ENCODE measurements around the gene SERPINA5. TPM values are rescaled to one million over a fixed set of nuclear protein-coding genes. Genes with fewer than 3 reads are reported as not detected.

Gene SERPINA5
- total RNA-seq, 4 donors from 2014 or later = 2.1 to 5.1 (median 3.7) TPM

GRCh38 chr14:94614802-94615201, 33.6 kb downstream of the SERPINA5 start:
- peaks cover 3 to 43% (median 11%) of the 10 kb centered on the region in 4 donors for H3K4me1 ChIP-seq
- H3K4me3 ChIP-seq = peak overlapping the region in 1 of 4 donors; percentile 51
- intact Hi-C loops (cut with DNase I) = no loop called here
- H3K27ac ChIP-seq (replicated peaks in 1 of 4) = no peak overlapping the region
- peaks cover 3 to 6% (median 5%) of the 10 kb centered on the region in 4 donors for H3K36me3 ChIP-seq
- TF ChIP-seq EP300 (IDR thresholded peaks at IDR 0.05) = no peak
- TF ChIP-seq POLR2A (IDR thresholded peaks at IDR 0.05; ENCODE audit: low read depth) = no peak
- no peak for TF ChIP-seq CTCF (IDR thresholded peaks at IDR 0.05)
- TF ChIP-seq POLR2AphosphoS5 (IDR thresholded peaks at IDR 0.05) = no peak
- WGBS = 98% methylated on average over 5 of the region's 7 CpGs
- DNase-seq (ENCODE audit: extremely low spot score) = no peak
- H3K27me3 ChIP-seq = no peaks in the 10 kb centered on the region
- peaks cover 0 to 33% (median 29%) of the 10 kb centered on the region in 4 donors for H3K9me3 ChIP-seq

GRCh38 chr14:94615254-94615653, 34.0 kb downstream of the SERPINA5 start:
- no peak for TF ChIP-seq POLR2A (IDR thresholded peaks at IDR 0.05; ENCODE audit: low read depth)
- no peak for TF ChIP-seq EP300 (IDR thresholded peaks at IDR 0.05)
- no peak for TF ChIP-seq CTCF (IDR thresholded peaks at IDR 0.05)
- TF ChIP-seq POLR2AphosphoS5 (IDR thresholded peaks at IDR 0.05) = no peak
- Histone ChIP-seq H3K4me3 (peak overlapping the region in 2 of 4 donors; percentile 7 to 51), H3K36me3 (peaks cover 3 to 9% (median 5%) of the 10 kb centered on the region in 4 donors), H3K9me3 (peaks cover 0 to 36% (median 29%) of the 10 kb centered on the region in 4 donors), H3K4me1 (peaks cover 3 to 40% (median 11%) of the 10 kb centered on the region in 4 donors), H3K27me3 (no peaks in the 10 kb centered on the region), H3K27ac (replicated peaks in 1 of 4) (no peak overlapping the region)
- intact Hi-C loops (cut with DNase I) = no loop called here
- 100% methylated on average over 1 of the region's 3 CpGs for WGBS
- DNase-seq (ENCODE audit: extremely low spot score) = no peak

GRCh38 chr14:94615823-94616570, 34.8 kb downstream of the SERPINA5 start:
- Histone ChIP-seq H3K4me3 (peak overlapping the region in 1 of 4 donors; percentile 51), H3K36me3 (peaks cover 3 to 14% (median 5%) of the 10 kb centered on the region in 4 donors), H3K27ac (replicated peaks in 1 of 4) (no peak overlapping the region), H3K9me3 (peaks cover 0 to 39% (median 29%) of the 10 kb centered on the region in 4 donors), H3K27me3 (no peaks in the 10 kb centered on the region), H3K4me1 (peaks cover 3 to 33% (median 10%) of the 10 kb centered on the region in 4 donors)
- no peak for TF ChIP-seq CTCF (IDR thresholded peaks at IDR 0.05)
- no peak for TF ChIP-seq POLR2AphosphoS5 (IDR thresholded peaks at IDR 0.05)
- TF ChIP-seq POLR2A (IDR thresholded peaks at IDR 0.05; ENCODE audit: low read depth) = no peak
- TF ChIP-seq EP300 (IDR thresholded peaks at IDR 0.05) = no peak
- intact Hi-C loops (cut with DNase I) = no loop called here
- WGBS = 87% methylated on average over 8 of the region's 8 CpGs
- no peak for DNase-seq (ENCODE audit: extremely low spot score)

GRCh38 chr14:94617366-94617941, 36.2 kb downstream of the SERPINA5 start:
- no peak for DNase-seq (ENCODE audit: extremely low spot score)
- intact Hi-C loops (cut with DNase I) = no loop called here
- TF ChIP-seq EP300 (IDR thresholded peaks at IDR 0.05) (no peak), POLR2A (IDR thresholded peaks at IDR 0.05; ENCODE audit: low read depth) (no peak)
- Histone ChIP-seq H3K4me1 (peaks cover under 1 to 20% (median 5%) of the 10 kb centered on the region in 4 donors), H3K27ac (replicated peaks in 1 of 4) (no peak overlapping the region), H3K4me3 (no peak overlapping the region), H3K36me3 (peaks cover 3 to 14% (median 5%) of the 10 kb centered on the region in 4 donors), H3K9me3 (peaks cover 0 to 39% (median 29%) of the 10 kb centered on the region in 4 donors), H3K27me3 (no peaks in the 10 kb centered on the region)
- 87% methylated on average over 5 of the region's 5 CpGs for WGBS
